ENCODE results near the gene KAZALD1. TPM values are rescaled to one million over a fixed set of nuclear protein-coding genes. Genes with fewer than 3 reads are reported as not detected.

The KAZALD1 gene
- total RNA-seq, 4 donors from 2014 or later = 4.0 to 13.5 (median 8.4) TPM

- 40 to 56% methylated on average over 6 to 7 of the region's 7 CpGs for WGBS, 2 donors
- Histone ChIP-seq H3K36me3 (no peaks in the 10 kb centered on the region), H3K27ac (no peak overlapping the region), H3K4me1 (peaks cover 0 to 43% (median 28%) of the 10 kb centered on the region in 4 donors), H3K9me3 (no peaks in the 10 kb centered on the region), H3K27me3 (peaks cover 0 to 10% of the 10 kb centered on the region in 2 donors), H3K4me3 (no peak overlapping the region)
- no peak for DNase-seq (ENCODE audit: low spot score in 2 of 2)
- TF ChIP-seq, protein P1, sequence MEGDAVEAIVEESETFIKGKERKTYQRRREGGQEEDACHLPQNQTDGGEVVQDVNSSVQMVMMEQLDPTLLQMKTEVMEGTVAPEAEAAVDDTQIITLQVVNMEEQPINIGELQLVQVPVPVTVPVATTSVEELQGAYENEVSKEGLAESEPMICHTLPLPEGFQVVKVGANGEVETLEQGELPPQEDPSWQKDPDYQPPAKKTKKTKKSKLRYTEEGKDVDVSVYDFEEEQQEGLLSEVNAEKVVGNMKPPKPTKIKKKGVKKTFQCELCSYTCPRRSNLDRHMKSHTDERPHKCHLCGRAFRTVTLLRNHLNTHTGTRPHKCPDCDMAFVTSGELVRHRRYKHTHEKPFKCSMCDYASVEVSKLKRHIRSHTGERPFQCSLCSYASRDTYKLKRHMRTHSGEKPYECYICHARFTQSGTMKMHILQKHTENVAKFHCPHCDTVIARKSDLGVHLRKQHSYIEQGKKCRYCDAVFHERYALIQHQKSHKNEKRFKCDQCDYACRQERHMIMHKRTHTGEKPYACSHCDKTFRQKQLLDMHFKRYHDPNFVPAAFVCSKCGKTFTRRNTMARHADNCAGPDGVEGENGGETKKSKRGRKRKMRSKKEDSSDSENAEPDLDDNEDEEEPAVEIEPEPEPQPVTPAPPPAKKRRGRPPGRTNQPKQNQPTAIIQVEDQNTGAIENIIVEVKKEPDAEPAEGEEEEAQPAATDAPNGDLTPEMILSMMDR (IDR thresholded peaks at IDR 0.05) = no peak
- no peak for TF ChIP-seq POLR2A (IDR thresholded peaks at IDR 0.05)
- no peak for TF ChIP-seq EP300 (IDR thresholded peaks at IDR 0.05)
Measured at GRCh38 chr10:101014966-101015581, 46.7 kb upstream of the KAZALD1 start.

DNA sequence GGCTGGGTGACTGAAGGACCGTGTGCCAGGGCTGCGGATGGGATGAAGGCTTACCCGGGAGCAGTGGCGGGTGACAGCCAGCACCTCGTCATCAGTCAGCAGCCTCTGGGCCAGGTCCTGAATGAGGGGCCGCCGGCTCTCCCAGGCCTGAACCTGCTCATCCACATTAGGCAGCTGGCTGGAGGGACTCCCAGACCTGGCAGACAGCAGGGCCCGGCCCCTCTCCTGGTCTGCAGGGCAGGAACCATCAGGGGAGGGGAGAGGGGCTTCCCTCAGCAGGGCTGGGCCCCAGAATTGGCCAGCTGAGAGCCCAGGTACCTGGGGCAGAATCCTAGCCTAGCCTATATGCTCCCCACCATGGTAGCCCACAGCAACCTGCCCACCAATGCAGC lies 46.2 kb upstream of the KAZALD1 start:
- peaks cover 0 to 43% (median 28%) of the 10 kb centered on the region in 4 donors for H3K4me1 ChIP-seq
- DNase-seq (ENCODE audit: low spot score in 2 of 2) = no peak

DNA sequence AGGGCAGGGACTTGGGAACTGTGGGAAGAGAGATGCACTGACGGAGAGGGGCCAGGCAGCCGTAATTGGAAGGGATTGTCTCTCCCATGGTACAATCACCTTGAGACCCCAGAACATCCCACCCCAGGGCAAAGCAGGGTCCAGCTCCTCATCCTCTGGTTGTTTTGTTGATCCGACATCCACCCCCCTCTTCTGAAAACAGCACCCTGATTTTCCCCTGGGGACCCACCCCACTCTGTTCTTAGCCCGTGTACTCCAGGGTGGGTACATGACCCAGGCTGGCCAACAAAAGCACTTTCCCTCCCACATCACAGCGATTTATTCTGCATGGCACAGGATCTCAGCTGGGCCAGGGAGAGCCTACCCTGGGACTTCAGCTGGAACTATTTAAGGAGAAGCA lies 45.0 kb upstream of the KAZALD1 start:
- 57 to 59% methylated on average over 5 of the region's 5 CpGs for WGBS, 2 donors
- no peaks in the 10 kb centered on the region for H3K9me3 ChIP-seq
- H3K27me3 ChIP-seq = peaks cover 0 to 12% of the 10 kb centered on the region in 2 donors
- DNase-seq (ENCODE audit: low spot score in 2 of 2) = no peak
- TF ChIP-seq, protein P1 (IDR thresholded peaks at IDR 0.05) = no peak
- H3K36me3 ChIP-seq = no peaks in the 10 kb centered on the region
- H3K4me1 ChIP-seq = peaks cover 0 to 40% (median 28%) of the 10 kb centered on the region in 4 donors
- H3K27ac ChIP-seq = no peak overlapping the region
- no peak overlapping the region for H3K4me3 ChIP-seq

More for the DNA sequence above, 46.2 kb upstream of the KAZALD1 start:
- WGBS, 2 donors = 82 to 89% methylated on average over 4 to 7 of the region's 8 CpGs
- H3K9me3 ChIP-seq = no peaks in the 10 kb centered on the region
- H3K27me3 ChIP-seq = peaks cover 0 to 12% of the 10 kb centered on the region in 2 donors
- TF ChIP-seq, protein P1 (IDR thresholded peaks at IDR 0.05) = no peak
- TF ChIP-seq POLR2A (IDR thresholded peaks at IDR 0.05) = no peak
- no peak for TF ChIP-seq EP300 (IDR thresholded peaks at IDR 0.05)
- H3K4me3 ChIP-seq = no peak overlapping the region
- H3K36me3 ChIP-seq = no peaks in the 10 kb centered on the region
- no peak overlapping the region for H3K27ac ChIP-seq

- DNase-seq (ENCODE audit: low spot score in 2 of 2) = no peak
- peaks cover 0 to 12% of the 10 kb centered on the region in 2 donors for H3K27me3 ChIP-seq
- TF ChIP-seq EP300 (IDR thresholded peaks at IDR 0.05) = no peak
- TF ChIP-seq POLR2A (IDR thresholded peaks at IDR 0.05) = no peak
- TF ChIP-seq, protein P1 (IDR thresholded peaks at IDR 0.05) = no peak
- peak overlapping the region in 1 of 4 donors; percentile 41 for H3K27ac ChIP-seq
- no peaks in the 10 kb centered on the region for H3K36me3 ChIP-seq
- H3K9me3 ChIP-seq = no peaks in the 10 kb centered on the region
- peaks cover 0 to 26% (median 20%) of the 10 kb centered on the region in 4 donors for H3K4me1 ChIP-seq
- no peak overlapping the region for H3K4me3 ChIP-seq
- WGBS, 2 donors = 49 to 54% methylated on average over 20 of the region's 20 CpGs
Measured at GRCh38 chr10:101018118-101018599, 43.6 kb upstream of the KAZALD1 start.

DNA sequence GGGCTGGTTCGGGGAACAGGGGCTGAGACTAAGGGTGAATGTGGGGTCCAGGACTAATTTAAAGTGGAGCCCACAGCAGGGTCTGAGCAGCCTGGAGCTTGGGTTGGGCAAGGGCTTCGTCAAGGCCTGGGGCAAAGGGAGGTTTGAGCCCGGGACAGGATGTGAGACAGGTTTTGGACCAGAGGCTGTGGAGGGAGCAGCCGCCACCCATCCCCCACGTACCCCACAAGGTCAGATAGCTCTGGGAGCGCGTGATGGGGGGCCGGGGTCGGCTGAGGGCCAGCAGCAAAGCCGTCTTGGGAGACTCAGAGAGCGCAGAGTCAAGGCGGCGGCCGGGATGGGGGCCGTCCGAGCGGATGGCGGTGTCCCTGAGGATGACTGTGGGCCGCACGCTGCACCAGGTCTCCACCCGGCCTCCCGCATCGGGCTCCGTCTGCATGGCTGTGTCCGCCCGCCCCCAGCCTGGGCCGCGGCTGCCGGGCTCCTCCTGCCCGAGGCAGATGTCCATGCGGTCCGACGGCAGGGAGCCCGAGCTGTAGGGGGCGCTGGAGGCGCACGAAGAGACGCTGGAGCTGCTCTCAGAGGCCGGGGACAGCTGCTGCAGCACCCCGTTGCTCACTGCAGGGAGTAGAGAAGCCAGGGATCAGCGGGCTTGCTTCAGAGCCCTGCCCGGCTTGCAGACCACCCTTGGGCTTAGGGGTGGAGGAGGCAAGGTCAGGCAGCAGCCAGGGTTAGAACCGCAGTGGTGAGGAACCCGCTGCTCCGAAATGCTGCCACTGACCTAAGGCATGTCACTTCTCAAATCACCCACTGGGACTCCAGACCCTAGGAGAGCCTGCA lies 43.0 kb upstream of the KAZALD1 start:
- H3K27me3 ChIP-seq = peaks cover 0 to 12% of the 10 kb centered on the region in 2 donors
- 22% methylated on average over 28 to 43 of the region's 45 CpGs for WGBS, 2 donors

More for the DNA sequence above, 43.0 kb upstream of the KAZALD1 start:
- peak; percentile 66 to 80 for DNase-seq (ENCODE audit: low spot score in 2 of 2)
- peak overlapping the region in 2 of 4 donors; percentile 19 to 41 for H3K27ac ChIP-seq
- no peak overlapping the region for H3K4me3 ChIP-seq
- TF ChIP-seq, protein P1 (IDR thresholded peaks at IDR 0.05) = peak; percentile 53 to 75 (median 71)
- no peak for TF ChIP-seq EP300 (IDR thresholded peaks at IDR 0.05)
- H3K9me3 ChIP-seq = no peaks in the 10 kb centered on the region
- H3K4me1 ChIP-seq = peaks cover 0 to 20% (median 17%) of the 10 kb centered on the region in 4 donors
- no peaks in the 10 kb centered on the region for H3K36me3 ChIP-seq
